ENCODE results near the gene FAF2.

GRCh38 chr5:176414704-176415103 lies 33.5 kb upstream of the FAF2 start:
- TF ChIP-seq POLR2AphosphoS5 (IDR thresholded peaks at IDR 0.05) = no peak
- no peak for TF ChIP-seq CTCF (IDR thresholded peaks at IDR 0.05)

All from gastroesophageal sphincter (tissue), 3 donors.